Type B pancreatic cell (in vitro differentiated cells): ENCODE results near the gene FADS2. TPM values are rescaled to one million over a fixed set of nuclear protein-coding genes. Genes with fewer than 3 reads are reported as not detected.
A peak's percentile ranks its signal among the peaks of the same experiment; 100 is the strongest.

Source experiments
- DNase-seq: peaks from one replicate; pipeline ENCODE4 v3.0.0; 2021; ENCODE audit warnings: mixed read lengths; ENCODE audit not compliant: unreplicated experiment; ENCODE audit errors: extremely low spot score
- H3K27ac Mint-ChIP-seq: 2 replicates; pipeline ENCODE4 v1.8.0; 2021; ENCODE audit warnings: mild to moderate bottlenecking, mixed read lengths
- H3K27me3 Mint-ChIP-seq: 2 replicates; pipeline ENCODE4 v1.8.0; 2021; ENCODE audit warnings: mixed read lengths
- H3K36me3 Mint-ChIP-seq: 2 replicates; pipeline ENCODE4 v1.8.0; 2021; ENCODE audit warnings: mixed read lengths
- H3K4me1 Mint-ChIP-seq: one replicate; pipeline ENCODE4 v1.8.0; 2021; ENCODE audit warnings: mixed read lengths; ENCODE audit not compliant: unreplicated experiment
- H3K4me3 Mint-ChIP-seq: 2 replicates; pipeline ENCODE4 v1.8.0; 2021; ENCODE audit warnings: mild to moderate bottlenecking, mixed read lengths
- H3K9me3 Mint-ChIP-seq: 2 replicates; pipeline ENCODE4 v1.8.0; 2021; ENCODE audit warnings: mixed read lengths
- CTCF ChIP-seq: fragments of 200-600 bp; sonication (generic); conservative IDR thresholded peaks from 2 replicates; pipeline ENCODE4 v1.5.0; 2021; ENCODE audit warnings: antibody characterized with exemption, mild to moderate bottlenecking
- total RNA-seq: library from RNA; stranded (reverse); gene quantifications from 2 replicates; pipeline ENCODE4 v1.2.1, GENCODE V29; 2021; ENCODE audit warnings: low replicate concordance

The FADS2 gene
- total RNA-seq, 1 donor from 2014 or later, result 205 TPM

- Mint-ChIP-seq H3K9me3 (no peaks in the 10 kb centered on the region), H3K4me1 (peaks cover 3% of the 10 kb centered on the region), H3K4me3 (no peak overlapping the region), H3K36me3 (peaks cover 28% of the 10 kb centered on the region), H3K27ac (no peak overlapping the region), H3K27me3 (no peaks in the 10 kb centered on the region)
- TF ChIP-seq CTCF, result no peak
- DNase-seq, result no peak
These were observed 12.3 kb downstream of the FADS2 start for GRCh38 chr11:61840371-61840770.

- no peak for DNase-seq
- no peak overlapping the region for H3K4me3 Mint-ChIP-seq
- TF ChIP-seq CTCF, result no peak
- no peak overlapping the region for H3K27ac Mint-ChIP-seq
- H3K4me1 Mint-ChIP-seq, result peaks cover 3% of the 10 kb centered on the region
- H3K9me3 Mint-ChIP-seq, result no peaks in the 10 kb centered on the region
- no peaks in the 10 kb centered on the region for H3K27me3 Mint-ChIP-seq
- H3K36me3 Mint-ChIP-seq, result peaks cover 32% of the 10 kb centered on the region
These were observed 13.8 kb downstream of the FADS2 start for GRCh38 chr11:61841636-61842527.

- Mint-ChIP-seq H3K27ac (no peak overlapping the region), H3K4me3 (no peak overlapping the region), H3K4me1 (peaks cover 3% of the 10 kb centered on the region), H3K36me3 (peaks cover 36% of the 10 kb centered on the region), H3K27me3 (no peaks in the 10 kb centered on the region), H3K9me3 (no peaks in the 10 kb centered on the region)
- no peak for TF ChIP-seq CTCF
- no peak for DNase-seq
These were observed 14.4 kb downstream of the FADS2 start for GRCh38 chr11:61842528-61842820.

- TF ChIP-seq CTCF, result no peak
- H3K27ac Mint-ChIP-seq, result no peak overlapping the region
- no peaks in the 10 kb centered on the region for H3K9me3 Mint-ChIP-seq
- peaks cover 3% of the 10 kb centered on the region for H3K4me1 Mint-ChIP-seq
- DNase-seq, result no peak
- H3K4me3 Mint-ChIP-seq, result no peak overlapping the region
- peaks cover 29% of the 10 kb centered on the region for H3K36me3 Mint-ChIP-seq
- no peaks in the 10 kb centered on the region for H3K27me3 Mint-ChIP-seq
These were observed 16.9 kb downstream of the FADS2 start for GRCh38 chr11:61844909-61845565.

- peak overlapping the region; percentile 4 for H3K27ac Mint-ChIP-seq
- no peaks in the 10 kb centered on the region for H3K27me3 Mint-ChIP-seq
- DNase-seq, result no peak
- H3K4me3 Mint-ChIP-seq, result no peak overlapping the region
- TF ChIP-seq CTCF, result no peak
- H3K4me1 Mint-ChIP-seq, result peaks cover 3% of the 10 kb centered on the region
- peaks cover 26% of the 10 kb centered on the region for H3K36me3 Mint-ChIP-seq
- no peaks in the 10 kb centered on the region for H3K9me3 Mint-ChIP-seq
These were observed 18.4 kb downstream of the FADS2 start for GRCh38 chr11:61846362-61847020.
